MM.1S (cell line): ENCODE data around the gene RHOF.

Source experiments
- DNase-seq: peaks from one replicate; pipeline ENCODE4 v3.0.0-alpha.2; 2015
- H2AFZ ChIP-seq: fragments of 300-600 bp; sonication (generic); 2 replicates; pipeline ENCODE4 v1.6.0; 2016; ENCODE audit warnings: antibody characterized with exemption, low read length
- H3F3A ChIP-seq: fragments of 300-600 bp; sonication (generic); 2 replicates; pipeline ENCODE4 v1.6.1; 2016; ENCODE audit warnings: mild to moderate bottlenecking, antibody characterized with exemption, low read length, moderate library complexity, mixed read lengths; ENCODE audit not compliant: insufficient read depth
- H3K27ac ChIP-seq: fragments of 300-600 bp; sonication (generic); 2 replicates; pipeline ENCODE4 v1.5.1; 2016; ENCODE audit warnings: mild to moderate bottlenecking, low read length
- H3K27me3 ChIP-seq: fragments of 300-600 bp; sonication (generic); replicated peaks from 2 replicates; pipeline ENCODE4 v1.6.0; 2016; ENCODE audit warnings: low read length; ENCODE audit not compliant: insufficient read depth
- H3K36me3 ChIP-seq: fragments of 300-600 bp; sonication (generic); replicated peaks from 2 replicates; pipeline ENCODE4 v1.6.1; 2016; ENCODE audit warnings: mild to moderate bottlenecking, low read length, mixed read lengths; ENCODE audit not compliant: insufficient read depth
- H3K4me1 ChIP-seq: fragments of 300-600 bp; sonication (generic); 2 replicates; pipeline ENCODE4 v1.6.1; 2016; ENCODE audit warnings: low read length, mixed read lengths
- H3K4me2 ChIP-seq: fragments of 300-600 bp; sonication (generic); 2 replicates; pipeline ENCODE4 v1.6.0; 2016; ENCODE audit warnings: low read depth, low read length
- H3K4me3 ChIP-seq: fragments of 300-600 bp; sonication (generic); 2 replicates; pipeline ENCODE4 v1.5.1; 2016; ENCODE audit warnings: low read length, mixed read lengths
- H3K79me2 ChIP-seq: fragments of 300-600 bp; sonication (generic); 2 replicates; pipeline ENCODE4 v1.6.1; 2016; ENCODE audit warnings: mixed run types, low read length, mixed read lengths
- H3K9ac ChIP-seq: fragments of 300-600 bp; sonication (generic); 2 replicates; pipeline ENCODE4 v1.6.1; 2016; ENCODE audit warnings: low read length, mixed read lengths
- H3K9me2 ChIP-seq: fragments of 300-600 bp; sonication (generic); replicated peaks from 2 replicates; pipeline ENCODE4 v1.6.1; 2016; ENCODE audit warnings: mild to moderate bottlenecking, low read length, mixed read lengths; ENCODE audit not compliant: insufficient read depth
- H3K9me3 ChIP-seq: fragments of 300-600 bp; sonication (generic); replicated peaks from 2 replicates; pipeline ENCODE4 v1.6.1; 2016; ENCODE audit warnings: mild to moderate bottlenecking, low read length, mixed read lengths; ENCODE audit not compliant: insufficient read depth
- H4K20me1 ChIP-seq: fragments of 300-600 bp; sonication (generic); 2 replicates; pipeline ENCODE4 v1.6.1; 2016; ENCODE audit warnings: mild to moderate bottlenecking, low read length, moderate library complexity, mixed read lengths; ENCODE audit not compliant: insufficient read depth
- CTCF ChIP-seq: fragments of 300-600 bp; sonication (generic); IDR thresholded peaks from 2 replicates; pipeline ENCODE4 v1.5.1; 2016; ENCODE audit warnings: antibody characterized with exemption, low read length, mixed read lengths
- EZH2 ChIP-seq: fragments of 300-600 bp; sonication (generic); optimal IDR thresholded peaks from 2 replicates; pipeline ENCODE3; 2017; ENCODE audit warnings: low read depth, mild to moderate bottlenecking, antibody characterized with exemption, low read length, mixed read lengths
- EZH2phosphoT487 ChIP-seq: fragments of 300-600 bp; sonication (generic); IDR thresholded peaks from 2 replicates; pipeline ENCODE4 v1.6.1; 2018; ENCODE audit warnings: antibody characterized with exemption, low read length

Gene RHOF

DNA sequence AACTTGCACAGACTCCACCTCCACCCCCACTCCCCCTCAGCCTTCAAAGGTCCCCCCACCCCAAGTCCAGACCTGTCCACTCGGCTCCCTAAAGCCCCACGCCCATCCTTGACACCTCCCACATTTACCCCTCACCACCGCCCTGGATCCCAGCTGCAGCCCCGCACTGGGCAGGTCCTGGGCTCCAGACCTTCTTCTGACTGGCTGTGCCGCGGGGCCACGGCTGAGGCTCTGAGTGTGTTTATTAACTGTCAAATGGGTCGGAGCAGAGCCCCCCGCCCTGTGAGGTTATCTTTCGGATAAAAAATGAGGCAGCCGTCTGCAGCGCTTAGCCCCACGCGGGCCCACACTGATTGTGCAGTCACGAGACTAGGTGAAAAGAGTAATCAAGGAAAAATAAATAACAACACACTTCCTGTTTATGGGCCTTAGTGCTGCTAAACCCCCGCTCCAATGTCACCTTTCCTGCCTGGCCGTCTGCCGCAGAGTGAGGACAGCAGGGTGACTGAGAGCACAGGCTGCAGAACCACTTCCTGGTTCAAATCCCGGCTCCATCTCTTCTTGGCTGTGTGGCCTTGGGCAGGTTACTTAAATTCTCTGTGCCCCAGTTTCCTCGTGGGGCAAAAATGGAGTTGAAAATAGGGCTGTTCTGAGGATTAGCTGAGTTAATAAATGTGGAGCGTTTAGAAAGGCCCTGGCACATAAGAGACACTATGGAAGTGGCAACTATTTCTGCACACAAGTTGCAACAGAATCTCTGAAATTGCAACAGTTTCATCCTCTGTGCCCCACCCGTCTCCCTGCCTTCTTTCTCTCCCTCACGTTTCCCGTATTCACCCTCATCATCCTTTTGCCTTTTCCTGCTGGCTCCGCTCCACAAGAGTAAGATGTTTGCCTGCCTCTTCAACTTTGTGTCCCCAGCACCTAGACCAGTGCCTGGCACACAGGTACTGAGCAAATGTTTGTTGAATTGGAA, 19.7 kb upstream of the RHOF start:
- peaks cover 4% of the 10 kb centered on the region; the same call in 1 of the 2 replicates for H4K20me1 ChIP-seq
- H3K36me3 ChIP-seq: no peaks in the 10 kb centered on the region
- H3K79me2 ChIP-seq: peaks cover 43% of the 10 kb centered on the region
- H2AFZ ChIP-seq: no peak overlapping the region
- no peaks in the 10 kb centered on the region for H3K4me1 ChIP-seq
- H3K27ac ChIP-seq: no peak overlapping the region
- H3K4me2 ChIP-seq: no peak overlapping the region
- H3F3A ChIP-seq: no peaks in the 10 kb centered on the region
- H3K9ac ChIP-seq: no peak overlapping the region
- no peak for DNase-seq
- no peaks in the 10 kb centered on the region for H3K9me3 ChIP-seq
- H3K9me2 ChIP-seq: no peaks in the 10 kb centered on the region
- H3K27me3 ChIP-seq: no peaks in the 10 kb centered on the region
- no peak overlapping the region for H3K4me3 ChIP-seq
- no peak for TF ChIP-seq EZH2
- TF ChIP-seq CTCF: no peak
- TF ChIP-seq EZH2phosphoT487: no peak

DNA sequence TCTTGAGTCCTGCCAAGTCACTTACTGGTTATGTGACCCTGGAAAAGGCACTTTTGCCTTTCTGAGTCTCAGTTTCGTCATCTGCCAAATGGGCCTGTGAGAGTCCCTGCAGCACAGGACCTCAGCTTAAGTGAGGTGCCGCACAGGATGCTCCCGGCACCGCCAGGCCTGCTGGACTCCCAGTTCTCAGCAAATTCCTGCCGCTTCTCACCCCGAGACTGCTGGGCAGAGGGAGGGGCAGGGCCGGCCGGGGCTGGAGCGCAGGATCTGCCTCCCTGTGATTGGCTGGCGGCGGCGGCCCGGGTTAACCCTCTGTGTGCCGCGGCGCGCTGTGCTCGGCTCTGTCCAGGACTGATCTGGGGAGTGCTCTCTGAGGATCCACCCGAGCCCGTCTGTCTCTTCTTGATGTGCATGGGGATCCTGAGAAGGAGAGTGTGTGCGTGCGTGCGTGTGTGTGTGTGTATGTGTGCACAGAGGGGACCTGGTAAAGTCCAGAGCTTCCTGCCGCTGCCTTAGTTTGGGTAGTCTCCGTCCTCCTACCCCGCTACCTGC, 18.9 kb upstream of the RHOF start:
- no peak overlapping the region for H3K27ac ChIP-seq
- no peaks in the 10 kb centered on the region for H3K27me3 ChIP-seq
- no peak for TF ChIP-seq CTCF
- TF ChIP-seq EZH2: no peak
- no peak for TF ChIP-seq EZH2phosphoT487
- peaks cover 47% of the 10 kb centered on the region for H3K79me2 ChIP-seq
- no peaks in the 10 kb centered on the region for H3K9me2 ChIP-seq
- no peak overlapping the region for H2AFZ ChIP-seq
- peak overlapping the region; percentile 37; the same call in 1 of the 2 replicates for H3K4me3 ChIP-seq
- no peaks in the 10 kb centered on the region for H3K36me3 ChIP-seq
- peak overlapping the region; percentile 62; the same call in 1 of the 2 replicates for H3K4me2 ChIP-seq
- H3K9me3 ChIP-seq: no peaks in the 10 kb centered on the region
- no peaks in the 10 kb centered on the region for H3K4me1 ChIP-seq
- no peak overlapping the region for H3K9ac ChIP-seq
- peaks cover 4% of the 10 kb centered on the region; the same call in 1 of the 2 replicates for H4K20me1 ChIP-seq
- DNase-seq: no peak
- no peaks in the 10 kb centered on the region for H3F3A ChIP-seq

DNA sequence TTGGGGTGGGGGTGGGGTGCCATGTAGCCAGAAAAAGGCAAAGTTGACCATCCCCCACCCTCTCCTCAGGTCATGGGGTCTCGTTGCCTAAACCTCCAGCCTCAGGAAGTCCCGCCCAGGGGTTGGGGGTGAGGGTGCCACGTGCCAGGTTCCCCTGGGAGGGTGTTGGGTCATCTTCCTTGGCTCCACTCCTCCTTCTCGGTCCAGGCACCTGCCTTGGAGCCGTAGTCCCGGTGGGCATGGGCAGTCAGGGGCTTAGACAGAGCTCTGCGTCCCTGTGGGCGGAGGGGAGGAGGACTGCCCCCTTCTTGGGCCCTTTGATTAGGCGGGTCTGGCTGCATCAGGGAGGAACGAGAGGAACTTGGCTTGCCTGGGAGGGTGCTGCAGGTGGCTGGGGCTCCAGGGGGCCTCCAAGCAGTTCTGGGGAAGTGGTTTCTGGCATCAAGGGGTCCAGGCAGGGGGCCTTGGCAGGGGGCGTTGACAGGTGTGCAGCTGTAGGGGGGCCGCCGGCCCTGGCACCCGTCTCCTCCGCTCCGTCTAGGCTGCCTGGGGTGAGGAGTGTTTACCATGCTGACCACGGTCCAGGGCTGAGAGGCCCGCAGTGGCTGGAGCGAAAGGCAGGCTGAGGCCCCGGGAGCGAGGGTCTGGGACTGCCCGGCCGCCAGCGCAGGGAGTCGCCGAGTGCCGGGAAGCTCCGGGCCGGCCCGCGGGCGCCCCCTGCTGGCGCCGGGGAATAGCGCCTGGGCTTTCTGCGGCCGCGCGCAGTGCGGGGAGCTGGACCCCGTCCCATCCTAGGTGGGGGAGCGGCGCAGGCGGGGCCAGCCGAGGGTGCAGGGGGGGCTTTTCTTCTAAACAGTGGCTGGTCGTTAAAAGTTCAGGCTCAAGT, 18.2 kb upstream of the RHOF start:
- Histone ChIP-seq H3K79me2 (peaks cover 54% of the 10 kb centered on the region), H3K4me2 (peak overlapping the region; percentile 62; the same call in 1 of the 2 replicates), H3K4me3 (peak overlapping the region; percentile 37; the same call in 1 of the 2 replicates), H3K9me2 (no peaks in the 10 kb centered on the region), H3F3A (no peaks in the 10 kb centered on the region), H2AFZ (no peak overlapping the region), H3K27me3 (no peaks in the 10 kb centered on the region), H3K9ac (no peak overlapping the region), H3K27ac (no peak overlapping the region), H3K9me3 (no peaks in the 10 kb centered on the region), H3K4me1 (no peaks in the 10 kb centered on the region), H4K20me1 (peaks cover 4% of the 10 kb centered on the region; the same call in 1 of the 2 replicates), H3K36me3 (no peaks in the 10 kb centered on the region)
- DNase-seq: peak; percentile 24
- peak; percentile 63 for TF ChIP-seq CTCF
- no peak for TF ChIP-seq EZH2phosphoT487
